Activated CD4-positive, alpha-beta T cell treated with anti-CD3 and anti-CD28 coated beads for 24 hours (primary cell): ENCODE data around the gene MPZL1.

Experiments
- DNase-seq, 2 donors: peaks; one replicate each; pipeline ENCODE4 v3.0.0-alpha.2; 2020; ENCODE audit warnings: low read depth in 2 of 2

Gene MPZL1

DNA sequence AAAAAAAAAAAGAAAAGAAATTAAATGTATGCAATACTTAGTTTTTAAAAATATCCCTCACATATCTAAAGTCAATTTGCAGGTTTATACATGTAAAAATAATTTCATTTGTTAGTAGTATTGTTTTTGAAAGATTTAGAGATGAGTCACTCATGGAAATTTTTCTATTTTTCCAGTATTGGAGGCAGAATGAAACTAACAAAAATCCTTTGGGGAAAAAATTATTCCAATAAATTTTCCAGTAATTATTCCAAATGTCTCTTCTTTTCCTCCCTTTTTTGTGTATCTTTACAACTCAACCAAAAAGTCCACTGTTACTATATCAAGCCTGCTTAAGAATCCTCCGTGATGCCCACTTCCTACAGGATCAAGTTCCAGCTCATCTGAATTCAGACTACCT is 29.9 kb downstream of the MPZL1 start:
- no peak for DNase-seq

DNA sequence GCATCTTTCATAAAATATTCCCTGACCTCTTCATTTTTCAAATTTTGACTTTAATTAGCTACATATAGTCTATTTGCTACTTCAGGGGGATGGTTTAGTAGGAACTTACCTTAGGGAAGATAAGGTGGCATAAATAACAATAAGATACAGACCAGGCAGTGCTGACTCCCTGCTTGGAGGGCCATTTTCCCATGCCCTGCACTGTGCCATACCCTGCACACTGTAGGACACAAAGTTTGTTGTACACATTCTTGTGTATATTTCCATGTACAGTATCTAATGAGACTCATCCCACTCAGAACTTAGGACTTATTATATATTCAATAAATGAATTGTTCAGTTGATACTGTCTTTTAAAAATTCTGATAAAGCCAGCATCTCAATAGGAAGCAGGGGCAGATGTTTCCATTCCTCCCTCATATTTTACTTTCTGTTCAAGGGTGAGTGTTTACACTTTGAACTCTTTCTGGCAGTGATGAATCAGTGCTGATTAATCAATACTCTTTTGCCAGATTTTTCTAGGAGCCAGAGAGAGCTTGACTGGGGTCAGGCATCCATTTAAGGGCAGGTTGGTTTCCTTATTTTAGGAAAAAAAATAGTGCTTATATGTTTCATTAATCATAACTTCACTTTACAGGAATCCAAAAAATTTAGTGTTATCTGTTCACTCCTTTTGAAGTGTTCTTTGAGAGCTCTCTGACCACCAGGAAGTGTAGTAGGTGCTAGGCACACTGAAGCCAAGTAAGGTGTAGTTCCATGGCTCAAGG is 30.6 kb downstream of the MPZL1 start:
- no peak for DNase-seq

DNA sequence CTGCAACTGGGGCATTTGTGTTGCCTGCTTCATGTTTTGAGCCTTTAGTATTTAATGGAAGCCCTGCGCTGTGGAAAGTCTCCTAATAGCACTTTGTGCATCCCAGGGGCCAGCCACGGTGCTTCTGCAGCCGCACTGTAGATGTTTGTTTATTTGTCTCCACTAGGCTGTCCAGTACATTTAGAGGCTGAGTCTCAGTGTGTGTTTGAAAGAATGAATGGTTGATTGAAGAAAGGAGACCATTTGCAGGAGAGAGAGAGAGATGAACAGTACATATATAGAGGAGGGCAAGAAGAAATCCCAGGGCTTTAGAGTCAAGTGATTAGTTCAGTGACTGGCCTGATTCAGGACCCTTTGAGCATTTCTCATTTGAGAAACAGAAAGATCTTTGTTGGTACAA is 33.9 kb downstream of the MPZL1 start:
- DNase-seq, result no peak

DNA sequence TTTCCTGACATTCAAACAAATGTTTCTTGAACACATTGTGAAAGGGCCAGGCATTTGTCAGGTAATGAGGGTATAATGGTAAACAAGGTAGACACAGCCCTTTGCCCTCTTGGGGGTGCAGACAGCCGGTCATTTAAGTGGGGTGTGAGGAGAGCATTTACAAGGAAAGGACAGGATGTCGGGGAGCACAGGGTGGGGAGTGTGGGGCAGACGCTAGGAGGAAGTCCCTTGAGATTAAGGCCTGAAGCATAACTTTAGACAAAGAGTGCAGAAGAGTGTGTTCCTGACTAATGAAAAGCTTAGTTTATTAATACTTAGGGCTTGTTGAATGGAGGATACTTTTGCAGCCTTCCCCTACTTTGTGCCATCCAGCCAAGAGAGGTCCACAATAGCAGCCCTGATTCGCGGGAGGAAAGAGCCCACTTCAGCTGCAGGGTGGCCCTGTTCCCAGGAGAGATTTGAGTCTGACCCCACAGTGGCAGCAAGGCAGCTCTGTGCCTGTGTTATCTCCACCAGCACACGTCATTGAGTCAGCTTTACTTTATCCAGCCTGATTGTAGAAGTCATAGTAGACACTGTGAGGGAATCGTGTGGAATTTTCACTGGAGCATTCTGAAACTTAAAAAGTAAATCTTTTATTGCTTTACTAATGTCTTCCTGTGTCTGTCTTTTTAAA is 35.1 kb downstream of the MPZL1 start:
- DNase-seq, result no peak

DNA sequence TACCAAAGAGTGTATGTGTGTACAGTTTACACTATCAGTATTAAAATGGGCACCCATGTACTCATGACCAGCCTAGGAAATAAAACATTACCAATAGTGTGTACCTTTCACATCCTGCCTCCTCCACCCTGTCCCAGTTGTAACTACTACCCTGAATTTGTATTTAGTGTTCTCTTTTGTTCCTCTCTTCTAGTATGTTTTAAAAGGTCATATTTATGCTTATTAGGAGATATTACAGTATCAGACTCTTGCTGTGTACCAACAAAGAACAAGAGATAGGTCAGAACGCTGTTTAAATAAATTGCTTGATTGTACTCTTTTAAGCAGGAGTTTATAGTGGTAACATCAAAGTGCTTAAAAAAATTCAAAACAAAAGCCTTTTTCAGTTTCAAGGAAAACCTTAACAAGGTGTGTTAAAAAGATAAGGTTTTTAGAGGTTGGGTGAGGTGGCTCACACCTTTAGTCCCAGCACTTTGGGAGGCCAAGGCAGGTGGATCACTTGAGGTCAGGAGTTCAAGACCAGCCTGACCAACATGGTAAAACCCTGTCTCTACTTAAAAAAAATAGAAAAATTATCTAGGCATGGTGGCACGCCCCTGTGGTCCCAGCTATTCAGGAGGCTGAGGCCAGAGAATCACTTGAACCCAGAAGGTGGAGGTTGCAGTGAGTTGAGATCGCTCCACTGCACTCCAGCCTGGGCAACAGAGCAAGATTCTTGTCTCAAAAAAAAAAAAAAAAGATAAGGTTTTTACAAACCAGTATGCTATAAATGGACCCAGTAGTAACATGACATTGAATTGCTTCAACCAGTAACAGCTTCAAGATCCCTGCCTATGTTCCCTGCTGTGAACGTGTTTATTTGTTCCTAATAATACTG is 35.9 kb downstream of the MPZL1 start:
- no peak for DNase-seq

DNA sequence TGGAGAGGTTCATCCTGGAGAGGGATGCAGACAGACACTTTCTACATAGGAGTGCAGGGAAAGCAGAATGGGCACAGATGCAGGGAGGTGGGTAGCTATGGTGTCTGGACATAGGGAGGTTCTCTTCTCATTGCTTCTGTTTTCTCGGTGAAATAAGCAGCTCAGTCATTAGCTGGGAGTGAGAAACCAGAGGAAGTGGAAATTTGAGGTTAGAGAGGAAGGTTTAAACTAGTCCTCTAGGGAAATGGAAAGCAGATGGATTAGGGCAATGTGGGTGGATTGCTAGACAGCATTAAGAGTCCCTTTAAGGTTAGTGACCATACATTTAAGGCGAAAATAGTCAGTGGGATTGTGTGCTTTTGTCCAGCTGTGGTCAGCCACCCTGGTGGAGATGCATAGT is 39.6 kb downstream of the MPZL1 start:
- no peak for DNase-seq

DNA sequence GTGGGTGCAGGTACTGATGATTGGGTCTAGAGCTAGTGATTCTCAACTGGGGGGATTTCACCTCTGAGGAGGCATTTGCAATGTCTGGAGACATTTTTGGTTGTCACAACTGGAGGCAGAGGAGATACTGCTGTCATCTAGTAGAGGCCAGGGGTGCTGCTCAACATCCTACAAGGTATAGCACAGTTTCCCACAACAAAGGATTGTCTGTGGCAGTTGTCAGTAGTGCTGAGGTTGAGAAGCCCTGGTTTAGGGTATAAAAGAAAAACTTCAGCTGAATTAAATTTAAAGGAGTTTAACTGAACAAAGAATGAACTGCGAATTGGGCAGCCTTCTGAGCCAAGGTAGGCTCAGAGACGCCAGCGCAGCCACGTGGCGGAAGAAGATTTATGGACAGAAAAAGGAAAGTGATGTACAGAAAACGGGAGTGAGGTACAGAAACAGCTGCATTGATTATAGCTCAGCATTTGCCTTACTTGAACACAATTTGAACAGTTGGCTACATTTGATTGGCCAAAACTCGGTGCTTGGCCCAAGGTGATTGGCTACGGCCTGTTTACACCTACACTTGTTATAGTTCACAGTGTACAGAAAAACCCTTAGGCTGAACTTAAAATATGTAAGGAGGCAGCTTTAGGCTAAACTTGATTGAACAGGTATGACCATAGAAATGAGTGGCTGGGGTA is 40.4 kb downstream of the MPZL1 start:
- no peak for DNase-seq

DNA sequence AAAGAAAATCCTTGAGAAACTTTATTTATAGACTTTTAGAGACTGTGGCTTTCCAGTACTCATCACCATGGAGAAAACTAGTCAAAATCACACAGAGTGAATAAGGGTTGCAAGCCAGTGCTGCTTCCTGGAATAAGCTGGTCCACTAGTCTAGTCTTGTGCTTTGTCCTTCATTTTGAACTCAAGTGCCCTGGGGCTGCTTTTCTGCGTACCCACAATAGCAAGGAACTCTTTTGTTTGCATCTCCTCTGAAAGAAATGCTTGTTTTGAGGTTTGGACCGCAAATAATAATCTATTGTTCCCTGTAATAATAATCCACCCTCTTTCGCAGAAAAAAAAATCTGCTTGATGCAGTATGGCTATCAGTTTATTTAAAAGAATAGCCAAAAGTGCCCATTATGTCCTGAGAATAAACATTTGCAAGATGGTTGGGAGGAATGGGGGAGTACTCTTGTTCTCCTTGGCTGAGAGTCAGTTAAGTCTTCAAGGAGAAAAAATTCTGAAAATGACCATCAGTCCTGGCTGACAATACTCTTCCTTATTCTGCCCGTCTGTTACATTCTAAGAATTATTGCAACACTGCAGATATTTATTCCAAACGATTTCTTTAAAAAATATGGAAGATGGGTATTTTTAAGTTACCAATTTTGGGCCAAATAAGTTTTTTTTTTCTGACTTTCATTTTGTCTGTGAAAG is 41.9 kb downstream of the MPZL1 start:
- DNase-seq, result no peak

DNA sequence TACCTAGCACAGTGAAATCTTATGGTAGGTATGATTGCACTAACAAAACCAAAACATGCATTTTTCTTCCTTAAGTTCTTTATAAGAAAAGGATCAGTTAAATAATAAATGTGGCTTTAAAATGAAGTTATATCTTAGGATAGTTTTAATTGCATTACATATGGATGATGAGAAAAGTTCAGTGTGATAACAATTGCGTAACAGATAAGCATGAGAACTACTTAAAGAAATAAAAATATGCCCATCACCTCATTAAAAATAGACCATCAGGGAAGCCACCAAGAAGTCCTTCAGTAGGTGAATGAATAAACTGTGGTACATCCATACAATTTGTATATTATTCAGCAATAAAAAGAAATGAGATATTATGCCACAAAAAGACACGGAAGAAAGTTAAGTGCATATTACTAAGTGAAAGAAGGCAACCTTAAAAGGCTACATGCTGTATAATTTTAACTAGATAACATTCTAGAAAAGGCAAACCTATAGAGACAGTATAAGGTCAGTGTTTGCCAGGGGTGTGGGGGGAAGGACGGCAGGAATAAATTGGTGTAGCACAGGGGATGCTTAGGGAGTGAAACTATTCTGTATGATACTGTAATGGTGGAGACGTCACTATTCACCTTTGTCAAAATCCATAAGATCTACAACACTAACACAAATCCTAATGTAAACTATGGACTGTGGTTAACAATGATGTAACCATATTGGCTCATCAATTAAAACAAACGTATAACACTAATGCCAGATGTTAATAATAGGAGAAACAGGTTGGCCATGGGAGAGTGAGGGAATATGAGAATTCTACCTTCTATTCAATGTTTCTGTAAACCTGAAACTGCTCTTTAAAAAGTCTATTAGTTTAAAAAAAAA is 42.9 kb downstream of the MPZL1 start:
- no peak for DNase-seq

DNA sequence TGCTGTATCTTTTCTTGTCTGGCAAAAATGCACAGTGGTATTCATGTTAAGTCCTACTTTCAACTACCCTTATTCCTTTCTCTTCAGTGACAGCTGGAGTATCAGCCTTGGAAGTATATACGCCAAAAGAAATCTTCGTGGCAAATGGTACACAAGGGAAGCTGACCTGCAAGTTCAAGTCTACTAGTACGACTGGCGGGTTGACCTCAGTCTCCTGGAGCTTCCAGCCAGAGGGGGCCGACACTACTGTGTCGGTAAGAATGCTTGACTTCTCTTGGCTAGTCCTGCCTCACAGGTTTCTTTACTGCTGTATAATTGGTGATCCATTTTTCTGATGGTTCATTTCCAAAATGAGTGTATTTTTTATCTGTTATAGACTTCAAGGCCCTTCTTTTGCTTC is 43.7 kb downstream of the MPZL1 start:
- no peak for DNase-seq

DNA sequence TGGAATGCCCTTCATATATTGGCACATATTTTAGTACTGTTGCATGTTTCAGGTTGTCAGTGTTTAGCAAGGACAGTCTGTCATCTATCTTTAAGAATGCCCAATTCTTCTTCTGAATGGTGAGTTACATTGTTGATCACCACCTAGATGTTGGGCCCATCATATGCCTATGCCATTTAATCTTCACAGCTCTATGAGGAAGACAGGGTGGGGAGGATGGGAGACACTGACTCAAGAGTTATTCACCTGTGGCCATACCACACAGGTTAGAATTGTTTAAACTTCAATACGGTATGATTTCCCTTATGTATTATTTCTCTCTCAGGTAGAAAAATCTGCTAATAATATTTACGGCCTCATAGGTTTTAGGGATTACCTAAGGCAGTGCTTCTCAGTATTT is 44.8 kb downstream of the MPZL1 start:
- DNase-seq, result no peak

DNA sequence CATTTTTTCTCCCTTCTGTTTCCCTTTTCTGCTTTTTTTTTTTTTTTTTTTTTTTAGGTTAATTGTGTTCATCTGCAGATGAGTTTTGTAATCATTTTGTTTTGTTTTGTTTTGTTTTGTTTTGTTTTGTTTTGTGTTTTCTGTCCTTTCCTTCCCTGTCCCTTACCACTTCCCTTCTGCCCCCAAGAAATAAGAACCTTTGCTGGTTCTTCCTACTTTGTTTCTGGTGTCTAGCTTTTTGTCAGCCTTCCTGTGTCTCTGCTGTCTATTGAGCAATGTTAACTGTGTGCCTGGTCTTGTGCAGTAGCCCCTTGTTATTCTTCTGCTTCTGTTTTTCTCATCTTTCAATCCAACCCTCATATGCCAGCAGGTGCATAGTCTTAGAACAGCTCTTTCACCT is 46.0 kb downstream of the MPZL1 start:
- no peak for DNase-seq

DNA sequence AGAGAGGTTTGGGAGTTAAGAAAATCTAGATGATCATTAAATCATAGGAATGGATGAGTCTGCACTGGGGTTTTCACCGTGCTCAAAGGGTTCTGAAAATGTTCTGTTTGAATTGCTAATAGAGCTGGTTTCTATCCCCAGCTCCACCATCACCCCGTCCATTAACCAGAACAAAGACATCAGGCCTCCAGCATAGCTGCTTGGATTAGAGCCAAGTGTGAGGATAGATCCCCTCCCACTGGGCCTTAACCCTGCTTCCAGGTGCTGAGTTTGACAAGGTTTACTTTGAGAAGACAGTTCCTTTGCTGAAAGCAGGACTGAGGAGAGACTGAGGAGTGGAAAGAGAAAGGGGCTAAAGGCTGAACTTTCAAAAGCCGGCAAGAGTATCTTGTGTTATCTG is 48.3 kb downstream of the MPZL1 start:
- DNase-seq, result no peak

DNA sequence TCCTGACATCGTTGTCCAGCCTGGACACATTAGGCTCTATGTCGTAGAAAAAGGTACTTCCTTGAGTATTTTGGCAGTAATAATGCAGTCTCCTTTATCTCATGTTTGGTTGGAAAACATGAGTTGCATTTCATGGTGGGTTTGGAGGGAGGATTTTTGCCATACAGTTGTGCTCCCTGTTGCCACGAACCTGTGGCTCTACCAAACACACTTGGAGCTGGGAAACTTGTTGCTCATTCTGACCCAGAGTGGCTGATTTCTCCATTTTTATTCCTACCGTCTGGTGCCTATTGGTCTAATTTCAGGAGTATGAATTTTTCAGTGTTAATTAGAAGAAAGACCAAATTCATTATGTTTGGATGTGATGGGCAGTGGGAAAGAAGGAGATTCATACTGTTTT is 50.7 kb downstream of the MPZL1 start:
- DNase-seq, result no peak

DNA sequence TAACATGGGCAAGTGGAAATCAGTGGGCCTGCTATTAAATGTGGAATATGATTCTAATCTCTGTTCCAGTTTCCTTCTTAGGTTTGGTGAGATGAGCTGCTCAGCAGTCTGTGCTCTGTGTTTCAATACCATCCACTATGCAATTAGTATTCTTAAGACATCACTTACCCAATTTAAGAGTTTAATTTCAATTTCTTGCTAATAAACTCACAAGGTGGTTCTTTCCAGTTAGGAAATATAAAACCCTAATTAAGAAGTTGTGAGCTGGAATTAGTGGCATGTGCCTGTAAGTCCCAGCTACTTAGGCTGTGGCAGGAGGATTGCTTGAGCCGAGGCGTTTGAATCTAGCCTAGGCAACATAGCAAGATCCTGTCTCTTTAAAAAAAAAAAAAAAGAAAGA is 51.7 kb downstream of the MPZL1 start:
- DNase-seq, result no peak

DNA sequence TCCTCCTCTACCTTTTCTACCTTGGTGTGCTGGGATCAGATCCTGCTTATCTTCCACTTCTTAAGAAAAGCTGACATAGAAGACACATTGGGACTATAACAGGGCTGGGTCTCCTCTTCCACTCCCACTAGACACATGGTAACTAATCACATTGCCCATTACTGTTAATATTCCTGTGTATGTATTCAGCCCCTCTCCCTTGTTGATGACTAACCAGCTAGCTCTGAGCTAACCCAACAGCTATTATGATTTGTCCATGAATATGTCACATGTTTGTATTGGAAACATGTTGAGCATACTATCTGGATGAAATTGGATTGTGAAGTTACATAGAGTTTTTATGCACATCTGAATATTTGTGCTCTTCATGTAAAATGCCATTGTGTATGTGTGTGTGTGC is 52.9 kb downstream of the MPZL1 start:
- no peak for DNase-seq

DNA sequence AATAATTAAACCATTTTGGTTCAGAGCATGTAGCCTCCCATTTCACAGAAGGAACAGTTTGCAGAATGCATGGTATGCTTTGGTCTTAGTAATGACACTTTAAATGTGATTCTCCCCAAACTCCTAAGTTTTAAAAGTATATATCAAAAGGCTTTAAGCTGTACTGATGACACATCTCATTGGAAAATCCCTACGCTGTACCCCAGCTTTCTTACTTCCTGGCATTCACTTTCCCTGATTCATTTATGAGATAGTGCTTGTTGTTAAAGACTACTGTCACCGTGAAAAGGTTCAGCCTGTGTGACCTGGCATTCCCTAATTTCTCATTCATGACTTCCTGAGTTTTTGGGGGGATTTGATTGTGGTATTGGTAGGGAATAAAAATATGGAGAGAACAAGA is 53.4 kb downstream of the MPZL1 start:
- DNase-seq, result no peak

DNA sequence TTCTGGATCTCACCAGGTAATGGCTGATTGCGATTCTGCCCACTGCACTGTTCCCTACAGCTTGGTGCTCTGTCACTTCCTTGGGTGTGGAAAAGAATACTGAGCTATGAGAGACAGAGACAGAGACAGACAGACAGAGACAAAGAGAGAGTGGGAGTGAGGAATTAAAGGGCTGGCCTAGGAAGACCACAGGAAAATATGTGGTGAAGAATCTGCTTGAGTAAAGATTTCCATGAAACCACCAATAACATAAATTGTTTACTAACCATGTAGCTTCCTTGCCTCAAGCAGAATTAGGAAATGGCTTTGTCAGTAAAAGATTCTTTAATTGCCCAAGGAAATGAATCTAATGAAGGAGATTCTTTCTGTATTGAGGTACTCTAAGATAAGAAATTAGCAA is 54.4 kb downstream of the MPZL1 start:
- DNase-seq, result no peak

DNA sequence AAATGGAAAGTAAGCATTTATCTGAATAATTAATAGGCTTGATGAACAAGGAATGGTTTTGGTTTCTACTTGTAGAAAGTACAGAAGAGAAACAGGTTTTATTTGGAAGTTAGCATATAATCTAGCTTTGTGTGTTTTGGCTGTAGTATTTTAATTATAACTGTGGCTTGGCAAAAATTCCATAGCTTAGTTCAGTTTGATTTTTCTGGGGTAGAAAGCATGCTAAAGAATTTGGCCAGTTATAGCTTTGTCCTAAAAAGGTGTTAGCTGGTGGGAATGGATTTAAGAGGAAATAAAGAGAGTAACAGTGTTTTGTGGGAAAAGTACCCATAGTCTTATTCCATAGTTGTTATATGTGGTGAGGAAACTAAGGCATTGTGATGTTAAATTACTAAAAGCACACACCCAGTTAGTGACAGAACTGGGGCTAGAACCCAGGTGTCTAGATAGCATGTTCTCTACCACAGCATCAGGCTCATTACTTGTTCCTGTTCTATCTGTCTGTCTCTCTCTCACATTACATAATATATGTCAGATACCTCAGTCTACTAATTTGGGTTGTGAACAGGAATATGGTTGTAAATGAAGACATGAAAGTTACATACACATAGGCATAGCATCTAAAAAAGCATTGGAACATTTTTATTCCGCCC is 55.0 kb downstream of the MPZL1 start:
- no peak for DNase-seq

DNA sequence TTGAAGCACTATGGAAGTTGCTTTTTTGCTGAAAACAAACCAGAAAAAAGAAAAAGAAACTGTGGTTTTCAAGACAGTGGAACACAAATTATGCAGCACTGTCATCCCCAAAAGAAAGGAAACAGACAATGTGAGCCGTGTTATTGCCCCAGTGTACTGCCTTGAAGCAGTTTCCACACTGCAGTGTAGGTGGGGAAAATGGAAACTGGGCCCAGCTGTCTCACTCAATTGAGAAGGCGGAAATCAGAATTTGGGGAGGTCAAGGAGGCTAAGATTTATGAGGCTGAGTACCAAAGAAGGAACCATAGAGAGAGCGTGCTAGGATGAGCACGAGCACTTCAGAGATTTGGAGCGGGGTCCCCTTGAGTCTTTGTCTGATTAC is 55.5 kb downstream of the MPZL1 start:
- no peak for DNase-seq
